ENCODE results near the gene MYL6B.

GRCh38 chr12:56169229-56169759 lies 16.9 kb downstream of the MYL6B start:
- no peak for TF ChIP-seq CTCF (conservative IDR thresholded peaks at IDR 0.05)
- TF ChIP-seq ZFX (IDR thresholded peaks at IDR 0.05), result no peak
